MCF 10A (cell line): ENCODE data around the gene SHISA9. TPM values are rescaled to one million over a fixed set of nuclear protein-coding genes. Genes with fewer than 3 reads are reported as not detected.

Experiments
- BruUV-seq: library from RNA; stranded (reverse); fragments of 400-500 nt; replicated peaks from 2 replicates; lab custom pipeline; 2021; lab: Mats Ljungman, UMichigan
- CTCF ChIA-PET: fragments of 300-600 bp; sonication (Branson Sonifier 250); formaldehyde crosslinking; extraction: SDS; loops from one replicate; lab custom pipeline; 2021; ENCODE audit warnings: antibody characterized with exemption, inconsistent platforms; lab: Yijun Ruan, JAX
- POLR2A ChIA-PET: fragments of 300-600, 350-650 bp; sonication (Branson Sonifier 250); formaldehyde crosslinking; extraction: SDS; loops from one replicate; lab custom pipeline; 2020; ENCODE audit warnings: antibody characterized with exemption, inconsistent platforms; lab: Yijun Ruan, JAX
- DNase-seq: peaks from one replicate; pipeline ENCODE4 v3.0.0-alpha.2; 2018; ENCODE audit not compliant: unreplicated experiment
- H3K27ac Mint-ChIP-seq: one replicate; pipeline ENCODE4 v1.8.0; 2022; ENCODE audit warnings: mild to moderate bottlenecking, low read depth, mixed read lengths; ENCODE audit not compliant: unreplicated experiment
- H3K27me3 Mint-ChIP-seq: one replicate; pipeline ENCODE4 v1.8.0; 2022; ENCODE audit warnings: mixed read lengths; ENCODE audit not compliant: insufficient read depth, unreplicated experiment
- H3K36me3 Mint-ChIP-seq: one replicate; pipeline ENCODE4 v1.8.0; 2022; ENCODE audit warnings: mild to moderate bottlenecking, moderate library complexity, mixed read lengths; ENCODE audit not compliant: insufficient read depth, unreplicated experiment
- H3K4me1 Mint-ChIP-seq: one replicate; pipeline ENCODE4 v1.8.0; 2022; ENCODE audit warnings: mixed read lengths; ENCODE audit not compliant: insufficient read depth, unreplicated experiment
- H3K4me3 Mint-ChIP-seq: one replicate; pipeline ENCODE4 v1.8.0; 2022; ENCODE audit warnings: mild to moderate bottlenecking, moderate library complexity, mixed read lengths; ENCODE audit not compliant: unreplicated experiment
- H3K9me3 Mint-ChIP-seq: one replicate; pipeline ENCODE4 v1.8.0; 2022; ENCODE audit warnings: mixed read lengths; ENCODE audit not compliant: unreplicated experiment
- intact Hi-C: fragments of 100-400 bp; cut with micrococcal nuclease; formaldehyde crosslinking; loops from 2 replicates; pipeline ENCODE4 v1.14.1; 2022
- total RNA-seq: library from RNA; stranded (reverse); gene quantifications from 2 replicates; pipeline ENCODE4 v1.2.3, GENCODE V29; 2022
- TF ChIP-seq, protein P1 (sequence below): fragments of 200-600 bp; IDR thresholded peaks from one replicate; pipeline ENCODE4 v1.8.0; 2022; ENCODE audit warnings: antibody characterized with exemption, mild to moderate bottlenecking; ENCODE audit not compliant: unreplicated experiment

The SHISA9 gene
- total RNA-seq, 1 experiment from 2014 or later: 8.0 TPM

DNA sequence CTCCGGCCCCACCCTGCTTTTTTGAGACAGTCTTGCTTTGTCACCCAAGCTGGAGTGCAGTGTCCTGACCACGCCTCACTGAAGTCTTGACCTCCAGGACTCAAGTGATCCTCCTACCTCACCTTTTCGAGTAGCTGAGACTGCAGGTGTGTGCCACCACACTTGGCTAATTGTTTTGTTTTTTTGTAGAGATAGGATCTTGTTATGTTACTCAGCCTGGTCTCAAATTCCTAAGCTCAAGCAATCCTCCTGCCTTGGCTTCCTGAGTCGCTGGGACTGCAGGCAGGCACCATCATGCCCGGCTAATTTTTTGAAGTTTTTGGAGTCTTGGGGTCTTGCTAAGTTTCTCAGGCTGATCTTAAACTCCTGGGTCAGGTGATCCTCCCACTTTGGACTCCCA, 206.7 kb downstream of the SHISA9 start:
- no peak for DNase-seq
- intact Hi-C loops: no loop called here
- TF ChIP-seq, protein P1, sequence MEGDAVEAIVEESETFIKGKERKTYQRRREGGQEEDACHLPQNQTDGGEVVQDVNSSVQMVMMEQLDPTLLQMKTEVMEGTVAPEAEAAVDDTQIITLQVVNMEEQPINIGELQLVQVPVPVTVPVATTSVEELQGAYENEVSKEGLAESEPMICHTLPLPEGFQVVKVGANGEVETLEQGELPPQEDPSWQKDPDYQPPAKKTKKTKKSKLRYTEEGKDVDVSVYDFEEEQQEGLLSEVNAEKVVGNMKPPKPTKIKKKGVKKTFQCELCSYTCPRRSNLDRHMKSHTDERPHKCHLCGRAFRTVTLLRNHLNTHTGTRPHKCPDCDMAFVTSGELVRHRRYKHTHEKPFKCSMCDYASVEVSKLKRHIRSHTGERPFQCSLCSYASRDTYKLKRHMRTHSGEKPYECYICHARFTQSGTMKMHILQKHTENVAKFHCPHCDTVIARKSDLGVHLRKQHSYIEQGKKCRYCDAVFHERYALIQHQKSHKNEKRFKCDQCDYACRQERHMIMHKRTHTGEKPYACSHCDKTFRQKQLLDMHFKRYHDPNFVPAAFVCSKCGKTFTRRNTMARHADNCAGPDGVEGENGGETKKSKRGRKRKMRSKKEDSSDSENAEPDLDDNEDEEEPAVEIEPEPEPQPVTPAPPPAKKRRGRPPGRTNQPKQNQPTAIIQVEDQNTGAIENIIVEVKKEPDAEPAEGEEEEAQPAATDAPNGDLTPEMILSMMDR: no peak

GRCh38 chr16:13109171-13109570, 207.8 kb downstream of the SHISA9 start:
- H3K27ac Mint-ChIP-seq: peak overlapping the region; percentile 73
- peaks cover 7% of the 10 kb centered on the region for H3K9me3 Mint-ChIP-seq
- CTCF ChIA-PET: interaction anchor here (0.6 kb wide), 1 partner anchor 544 kb away, joined by 3 read pairs; no protein-coding TSS in a partner anchor
- H3K27me3 Mint-ChIP-seq: no peaks in the 10 kb centered on the region
- POLR2A ChIA-PET: no interaction called here
- intact Hi-C loops: no loop called here
- no peak overlapping the region for H3K4me3 Mint-ChIP-seq
- DNase-seq: no peak
- TF ChIP-seq, protein P1: no peak
- no TSS peak for BruUV-seq
- H3K4me1 Mint-ChIP-seq: peaks cover 35% of the 10 kb centered on the region
- peaks cover 13% of the 10 kb centered on the region for H3K36me3 Mint-ChIP-seq

More for the DNA sequence above, 206.7 kb downstream of the SHISA9 start:
- peaks cover 9% of the 10 kb centered on the region for H3K36me3 Mint-ChIP-seq
- peak overlapping the region; percentile 63 for H3K27ac Mint-ChIP-seq
- peaks cover 7% of the 10 kb centered on the region for H3K9me3 Mint-ChIP-seq
- H3K4me1 Mint-ChIP-seq: peaks cover 30% of the 10 kb centered on the region
- ChIA-PET POLR2A (interaction anchor here (0.5 kb wide), 1 partner anchor 1229 kb away, joined by 4 read pairs; no protein-coding TSS in a partner anchor), CTCF (no interaction called here)
- no peaks in the 10 kb centered on the region for H3K27me3 Mint-ChIP-seq
- no TSS peak for BruUV-seq
- no peak overlapping the region for H3K4me3 Mint-ChIP-seq

GRCh38 chr16:13110124-13110796, 208.9 kb downstream of the SHISA9 start:
- Mint-ChIP-seq H3K9me3 (peaks cover 16% of the 10 kb centered on the region), H3K27ac (peak overlapping the region; percentile 73), H3K36me3 (peaks cover 8% of the 10 kb centered on the region), H3K27me3 (no peaks in the 10 kb centered on the region), H3K4me3 (peak overlapping the region; percentile 12), H3K4me1 (peaks cover 41% of the 10 kb centered on the region)
- no TSS peak for BruUV-seq
- intact Hi-C loops: loop anchor here (10.0 kb wide), 1 partner anchor 345 kb away; no protein-coding TSS in a partner anchor
- ChIA-PET CTCF (interaction anchor here (0.6 to 1.0 kb wide), 5 partner anchors 10 to 1390 kb away, joined by 3 to 5 read pairs (median 3); partner anchors contain the start of gene ERCC4), POLR2A (interaction anchor here (0.7 to 0.8 kb wide), 3 partner anchors 29 to 198 kb away, joined by 3 to 4 read pairs (median 3); no protein-coding TSS in a partner anchor)
- DNase-seq: peak; percentile 93
- TF ChIP-seq, protein P1: no peak

DNA sequence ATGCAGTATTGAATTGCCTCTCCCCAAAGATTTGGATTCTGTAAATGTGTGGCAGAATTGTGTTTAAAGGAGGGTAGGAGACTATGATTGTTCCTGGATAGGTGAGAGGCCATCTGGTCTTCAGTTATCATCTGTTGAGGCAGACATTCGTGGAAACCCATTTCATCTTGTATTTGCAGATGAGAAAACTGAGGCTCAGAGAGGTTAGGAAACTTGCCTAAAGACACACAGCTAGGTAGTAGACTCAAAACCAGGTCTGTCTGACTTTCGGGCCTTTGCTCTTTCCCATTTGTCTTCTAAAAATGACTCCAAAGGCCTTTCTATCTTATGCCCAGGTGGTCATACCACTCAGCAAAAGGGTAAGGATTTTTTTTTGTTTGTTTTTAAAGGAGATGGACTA, 210.3 kb downstream of the SHISA9 start:
- H3K27me3 Mint-ChIP-seq: no peaks in the 10 kb centered on the region
- peak overlapping the region; percentile 39 for H3K27ac Mint-ChIP-seq
- intact Hi-C loops: loop anchor here (10.0 kb wide), 1 partner anchor 343 kb away; no protein-coding TSS in a partner anchor
- peaks cover 8% of the 10 kb centered on the region for H3K36me3 Mint-ChIP-seq
- peaks cover 52% of the 10 kb centered on the region for H3K4me1 Mint-ChIP-seq
- BruUV-seq: no TSS peak
- H3K4me3 Mint-ChIP-seq: no peak overlapping the region
- TF ChIP-seq, protein P1: no peak
- no peak for DNase-seq
- ChIA-PET POLR2A (interaction anchor here (0.7 kb wide), 1 partner anchor 195 kb away, joined by 4 read pairs; no protein-coding TSS in a partner anchor), CTCF (interaction anchor here (0.7 kb wide), 3 partner anchors 11 to 88 kb away, joined by 3 read pairs; no protein-coding TSS in a partner anchor)
- peaks cover 16% of the 10 kb centered on the region for H3K9me3 Mint-ChIP-seq
